Activated CD8-positive, alpha-beta memory T cell treated with anti-CD3 and anti-CD28 coated beads for 1 hour (primary cell): ENCODE results near the gene SND1.

ENCODE experiments used
- DNase-seq, 2 donors: peaks; one replicate each; pipeline ENCODE4 v3.0.0-alpha.2; 2020; ENCODE audit warnings: low read depth in 1 of 2; ENCODE audit errors: extremely low read depth in 1 of 2

Gene SND1

GRCh38 chr7:127798023-127798422, 146.0 kb downstream of the SND1 start:
- no peak for DNase-seq

DNA sequence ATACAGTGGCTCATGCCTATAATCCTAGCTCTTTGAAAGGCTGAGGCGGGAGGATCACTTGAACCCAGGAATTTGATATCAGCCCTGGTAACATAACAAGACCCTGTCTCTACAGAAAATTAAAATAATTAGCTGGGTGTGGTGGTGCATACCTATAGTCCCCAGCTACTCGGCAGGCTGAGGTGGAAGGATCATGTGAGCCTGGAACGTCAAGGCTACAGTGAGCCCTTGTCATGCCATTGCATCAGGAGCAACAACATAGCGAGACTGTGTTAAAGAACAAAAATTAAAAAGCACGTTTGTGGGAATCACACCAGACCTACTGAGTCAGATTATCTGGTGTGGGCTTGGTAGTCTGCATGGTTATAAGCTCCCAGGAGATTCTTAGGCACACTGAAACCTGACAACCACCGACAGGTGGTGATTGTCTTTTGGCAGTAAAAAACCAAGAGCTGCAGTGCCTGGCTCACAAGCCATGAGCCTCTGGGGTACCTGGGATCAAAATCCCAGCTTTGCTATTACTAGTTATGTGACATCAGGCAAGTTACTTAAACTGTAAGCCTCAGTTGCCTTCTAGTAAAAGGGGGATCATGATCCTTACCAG, 146.9 kb downstream of the SND1 start:
- DNase-seq: no peak

DNA sequence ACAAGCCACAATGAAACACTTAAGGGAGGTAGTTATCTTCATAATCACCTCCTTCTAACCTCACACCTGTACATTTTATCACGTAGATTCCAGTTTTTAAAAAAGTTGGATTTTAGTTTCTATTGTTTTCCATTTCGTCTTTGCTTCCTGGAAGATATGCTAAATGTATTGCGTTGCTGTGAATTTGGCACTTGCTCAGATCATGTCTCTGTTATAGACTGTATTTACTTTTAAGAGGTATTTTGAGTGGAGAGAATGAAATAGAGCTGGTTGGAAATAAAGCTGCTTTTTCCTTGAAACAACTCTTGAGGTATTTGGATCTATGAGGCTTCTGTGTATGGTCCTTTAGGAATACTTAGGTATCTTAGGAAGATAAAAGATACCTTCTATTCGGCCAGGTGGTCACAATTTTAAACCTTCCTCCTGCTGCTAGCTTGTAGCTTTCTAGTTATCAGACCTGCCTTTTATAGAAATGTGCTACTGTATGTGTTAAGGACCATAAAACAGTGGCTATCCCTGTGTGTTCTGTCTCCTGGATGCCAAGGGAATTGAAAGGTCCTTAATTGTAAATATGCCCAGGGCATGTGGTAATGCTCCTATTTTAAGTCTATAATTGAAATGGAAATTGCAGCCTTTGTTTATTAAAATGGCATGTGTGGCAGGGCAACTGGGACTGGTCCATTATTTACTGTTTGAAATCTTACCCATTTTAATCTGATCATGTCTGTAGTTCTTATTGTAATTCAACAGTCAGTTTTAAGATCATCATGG, 147.7 kb downstream of the SND1 start:
- no peak for DNase-seq

- no peak for DNase-seq
Observed at GRCh38 chr7:127802845-127803244, 150.9 kb downstream of the SND1 start.

DNA sequence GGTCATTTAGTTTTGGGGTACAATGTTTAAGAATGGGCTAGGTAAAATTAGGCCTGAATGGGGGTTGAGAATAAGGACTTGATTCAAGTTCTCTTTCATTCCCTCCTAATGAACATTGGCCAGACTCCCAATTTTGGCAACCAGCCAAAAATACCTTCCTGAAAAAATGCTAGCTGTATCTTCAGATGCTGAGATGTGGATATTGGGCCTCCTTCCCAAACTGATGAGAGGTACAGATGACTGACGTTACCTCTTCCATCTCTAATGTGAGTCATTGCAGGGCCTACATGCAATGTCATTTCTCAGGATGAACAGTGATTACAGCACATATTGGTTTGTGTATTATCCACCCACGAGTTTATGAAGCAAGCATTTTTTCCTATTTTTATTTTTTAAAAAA, 151.6 kb downstream of the SND1 start:
- DNase-seq: no peak

- no peak for DNase-seq
Observed at GRCh38 chr7:127807340-127807739, 155.3 kb downstream of the SND1 start.

DNA sequence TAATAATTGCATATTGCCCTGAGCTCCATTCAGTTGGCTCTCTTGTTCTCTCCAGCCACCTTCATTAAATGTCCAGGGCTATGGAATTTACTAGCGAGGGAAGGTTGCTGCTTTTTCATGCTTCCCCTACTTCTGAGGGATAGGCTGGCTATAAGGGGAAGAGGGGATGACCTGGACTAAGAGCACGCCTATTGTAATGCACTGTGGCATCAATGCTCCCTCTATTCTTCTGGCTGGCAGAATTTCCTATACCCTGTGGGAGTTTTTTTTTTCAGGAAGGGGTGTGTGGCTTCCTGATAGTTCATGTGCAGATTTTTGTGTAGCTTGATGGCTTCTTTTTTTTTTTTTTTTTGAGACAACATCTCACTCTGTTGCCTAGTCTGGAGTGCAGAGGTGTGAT, 155.8 kb downstream of the SND1 start:
- DNase-seq: no peak

- DNase-seq: no peak
Observed at GRCh38 chr7:127809261-127809702, 157.3 kb downstream of the SND1 start.

- DNase-seq: no peak
Observed at GRCh38 chr7:127810113-127810512, 158.1 kb downstream of the SND1 start.

- DNase-seq: no peak
Observed at GRCh38 chr7:127810696-127811660, 159.0 kb downstream of the SND1 start.

- no peak for DNase-seq
Observed at GRCh38 chr7:127812540-127812939, 160.5 kb downstream of the SND1 start.

GRCh38 chr7:127813991-127814541, 162.1 kb downstream of the SND1 start:
- DNase-seq: no peak

DNA sequence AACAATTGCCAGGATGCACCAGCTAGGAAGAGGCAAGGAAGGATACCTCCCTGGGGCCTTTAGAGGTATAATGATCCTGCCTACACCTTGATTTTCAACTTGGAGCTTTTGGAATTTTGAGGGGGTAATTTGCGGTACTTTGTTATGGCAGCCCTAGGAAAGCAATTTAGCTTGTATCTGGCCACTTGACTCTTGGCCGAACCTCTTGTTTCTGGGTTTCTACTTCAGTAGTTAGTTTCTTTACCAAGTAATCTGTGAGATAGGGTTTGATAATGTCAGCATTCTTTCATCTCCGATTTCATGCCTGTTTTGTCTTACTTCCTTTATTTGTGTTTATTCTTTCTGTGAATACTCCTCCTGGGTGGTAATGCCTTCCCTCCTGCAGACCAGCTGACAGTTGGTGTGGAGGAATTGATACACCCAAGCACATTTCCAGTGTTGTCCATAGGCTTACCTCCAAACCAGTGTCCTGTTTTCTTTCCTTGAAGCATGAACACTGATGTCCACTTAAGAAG, 163.7 kb downstream of the SND1 start:
- no peak for DNase-seq

- DNase-seq: no peak
Observed at GRCh38 chr7:127816354-127817190, 164.6 kb downstream of the SND1 start.

DNA sequence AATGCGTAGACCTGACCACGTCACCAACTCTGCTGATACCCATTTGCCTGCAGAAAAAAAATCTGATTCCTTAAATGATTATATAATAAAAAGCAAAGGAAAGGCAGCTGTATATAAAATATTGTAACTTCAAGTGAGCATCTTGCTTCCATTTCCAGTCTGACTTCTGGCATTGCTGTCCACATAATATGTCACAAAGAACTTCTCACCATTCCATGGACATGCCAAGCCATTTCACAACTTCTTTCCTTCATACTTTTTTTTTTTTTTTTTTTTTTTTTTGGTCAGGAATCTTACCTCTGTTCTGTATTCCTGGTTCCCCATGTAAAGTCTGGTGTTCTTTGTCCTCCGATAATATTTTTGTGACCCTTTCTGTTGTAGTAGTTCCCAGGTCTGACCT, 165.5 kb downstream of the SND1 start:
- no peak for DNase-seq

- DNase-seq: no peak
Observed at GRCh38 chr7:127818306-127818705, 166.3 kb downstream of the SND1 start.

- no peak for DNase-seq
Observed at GRCh38 chr7:127819975-127820731, 168.2 kb downstream of the SND1 start.

DNA sequence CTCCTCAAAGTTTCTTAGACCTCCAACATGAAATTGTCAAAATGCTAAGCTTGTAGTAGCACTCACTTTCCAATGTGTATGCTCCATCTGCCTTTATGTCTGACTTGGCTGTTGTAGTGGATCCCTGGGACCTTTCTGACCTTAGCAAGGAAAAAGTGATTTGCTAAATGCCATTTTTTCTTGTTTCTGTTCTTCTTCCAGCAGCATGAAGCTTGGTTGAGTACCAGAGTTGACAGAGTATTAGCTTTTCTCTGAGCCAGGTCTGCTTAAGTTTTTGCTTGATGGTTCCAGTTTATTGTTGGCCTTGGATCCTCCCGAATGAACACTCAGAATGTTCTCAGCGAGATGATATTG, 168.7 kb downstream of the SND1 start:
- DNase-seq: no peak

DNA sequence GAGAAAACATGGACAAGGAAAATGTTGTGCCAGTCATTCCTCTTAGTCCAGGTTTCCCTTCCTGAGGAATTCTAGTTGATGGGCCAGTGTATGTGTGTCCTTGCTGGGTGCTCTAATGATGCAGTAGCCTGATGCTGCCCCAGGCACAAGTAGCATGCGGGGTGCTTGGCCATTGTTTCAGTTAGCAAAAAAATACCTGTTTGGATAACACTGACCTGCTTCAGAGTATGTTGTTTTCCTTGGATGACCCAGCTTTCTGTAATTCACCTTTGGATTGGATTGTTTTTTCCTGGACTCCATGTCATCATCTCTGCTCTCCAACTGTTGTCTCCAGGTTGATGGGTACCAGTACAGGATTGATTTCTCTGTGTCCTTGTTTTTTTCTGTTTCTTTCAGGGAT, 169.2 kb downstream of the SND1 start:
- no peak for DNase-seq
